Limb (tissue), 2 donors: Measurements from ENCODE around the gene SYVN1.
"Not testable (repeated sequence)": the region's sequence is repeated elsewhere in the genome, so short reads cannot be mapped to it uniquely, and the experiment has no call there.

ENCODE experiments used
- DNase-seq, 2 donors: peaks; one replicate each; pipeline ENCODE4 v3.0.0-alpha.2; 2016; ENCODE audit errors: extremely low spot score in 2 of 2

SYVN1 gene

DNA sequence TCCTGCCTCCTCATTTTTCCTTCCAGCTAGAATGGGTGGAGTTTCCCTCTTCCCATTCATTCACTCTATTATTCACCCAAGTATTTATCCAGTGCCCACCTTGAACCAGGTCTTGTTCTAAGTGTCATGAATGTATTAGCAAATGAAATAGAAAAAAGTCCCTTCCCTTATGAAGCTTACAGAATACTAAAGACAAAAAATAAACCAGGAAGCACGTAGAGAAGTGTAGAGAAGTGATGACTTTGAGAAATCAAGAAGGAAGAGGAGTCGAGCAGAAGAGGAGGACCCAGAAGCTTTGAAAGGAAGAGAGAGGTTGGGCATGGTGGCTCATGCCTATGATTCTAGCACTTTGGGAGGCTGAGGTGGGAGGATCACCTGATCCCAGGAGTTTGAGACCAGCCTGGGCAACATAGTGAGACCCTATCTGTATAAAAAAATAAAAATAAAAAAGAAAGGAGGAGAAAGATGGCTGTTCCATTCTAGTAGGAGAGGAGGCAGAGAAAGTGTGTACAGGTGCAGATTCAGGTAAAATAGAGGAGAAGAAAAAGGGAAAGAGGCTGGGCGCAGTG lies 17.1 kb upstream of the SYVN1 start:
- no peak for DNase-seq

DNA sequence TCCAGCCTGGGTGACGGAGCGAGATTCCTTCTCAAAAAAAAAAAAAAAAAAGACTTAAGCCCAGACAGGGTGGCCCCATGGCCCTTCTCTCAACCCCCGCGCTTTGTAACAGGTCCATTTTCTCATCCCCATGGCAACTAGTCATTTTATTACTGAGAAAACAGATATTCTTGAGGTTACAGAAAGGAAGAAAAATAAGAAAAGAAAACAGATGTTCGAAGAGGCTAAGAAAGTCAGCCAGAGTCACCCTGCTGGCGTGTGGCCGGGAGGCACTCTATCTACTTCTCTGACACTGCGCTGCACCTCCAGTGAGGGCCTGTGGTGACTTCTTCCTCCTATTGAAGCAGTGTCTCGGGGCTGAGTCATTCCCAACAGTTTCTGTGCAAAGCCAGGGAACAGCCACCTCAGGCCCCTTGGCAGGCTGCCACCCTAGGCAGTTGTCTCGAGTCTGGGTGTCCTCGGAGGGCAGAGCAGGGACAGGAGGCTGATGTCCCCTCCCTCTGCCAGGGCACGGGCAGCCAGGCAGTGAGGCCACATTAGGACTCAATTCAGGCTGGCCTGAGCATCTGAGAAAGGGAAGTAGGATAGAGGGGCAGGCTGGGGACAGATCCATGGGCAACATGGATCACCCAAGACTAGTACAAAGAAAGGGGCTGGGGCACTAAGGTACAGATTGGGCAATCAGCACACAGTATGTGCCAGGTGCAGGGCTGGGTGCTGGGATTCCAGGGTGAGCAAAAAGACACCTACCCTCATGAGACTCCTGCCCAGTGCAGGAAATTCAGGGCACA lies 16.4 kb upstream of the SYVN1 start:
- DNase-seq, result peak; percentile 57 to 66

DNA sequence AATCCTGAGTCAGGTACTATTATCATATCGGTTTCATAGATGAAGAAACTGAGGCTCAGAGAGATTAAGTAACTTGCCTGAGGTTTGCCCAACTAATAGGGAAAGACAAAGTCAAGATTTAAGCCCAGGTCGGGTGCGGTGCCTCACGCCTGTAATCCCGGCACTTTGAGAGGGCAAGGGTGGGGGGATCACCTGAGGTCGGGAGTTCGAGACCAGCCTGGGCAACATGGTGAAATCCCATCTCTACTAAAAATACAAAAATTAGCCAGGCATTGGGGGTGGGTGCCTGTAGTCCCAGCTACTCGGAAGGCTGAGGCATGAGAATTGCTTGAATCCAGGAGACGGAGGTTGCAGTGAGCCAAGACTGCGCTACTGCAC lies 15.8 kb upstream of the SYVN1 start:
- not testable (repeated sequence) for DNase-seq

DNA sequence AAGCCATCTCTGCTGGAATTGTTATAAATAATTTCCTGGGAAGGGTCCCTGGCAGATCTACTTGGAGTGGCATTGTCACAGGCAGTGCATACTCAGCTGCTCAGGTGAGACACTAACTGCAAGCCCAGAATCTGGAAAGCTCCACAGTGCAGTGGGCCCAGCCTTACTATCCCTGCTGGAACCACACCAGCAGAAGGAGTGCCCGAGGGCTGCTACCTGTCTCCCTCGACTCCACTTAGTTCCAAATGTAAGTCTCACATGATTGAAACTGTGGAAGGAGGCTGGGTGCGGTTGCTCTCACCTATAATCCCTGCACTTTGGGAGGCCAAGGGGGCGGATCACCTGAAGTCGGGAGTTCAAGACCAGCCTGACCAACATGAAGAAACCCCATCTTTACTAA lies 14.3 kb upstream of the SYVN1 start:
- DNase-seq, result no peak

DNA sequence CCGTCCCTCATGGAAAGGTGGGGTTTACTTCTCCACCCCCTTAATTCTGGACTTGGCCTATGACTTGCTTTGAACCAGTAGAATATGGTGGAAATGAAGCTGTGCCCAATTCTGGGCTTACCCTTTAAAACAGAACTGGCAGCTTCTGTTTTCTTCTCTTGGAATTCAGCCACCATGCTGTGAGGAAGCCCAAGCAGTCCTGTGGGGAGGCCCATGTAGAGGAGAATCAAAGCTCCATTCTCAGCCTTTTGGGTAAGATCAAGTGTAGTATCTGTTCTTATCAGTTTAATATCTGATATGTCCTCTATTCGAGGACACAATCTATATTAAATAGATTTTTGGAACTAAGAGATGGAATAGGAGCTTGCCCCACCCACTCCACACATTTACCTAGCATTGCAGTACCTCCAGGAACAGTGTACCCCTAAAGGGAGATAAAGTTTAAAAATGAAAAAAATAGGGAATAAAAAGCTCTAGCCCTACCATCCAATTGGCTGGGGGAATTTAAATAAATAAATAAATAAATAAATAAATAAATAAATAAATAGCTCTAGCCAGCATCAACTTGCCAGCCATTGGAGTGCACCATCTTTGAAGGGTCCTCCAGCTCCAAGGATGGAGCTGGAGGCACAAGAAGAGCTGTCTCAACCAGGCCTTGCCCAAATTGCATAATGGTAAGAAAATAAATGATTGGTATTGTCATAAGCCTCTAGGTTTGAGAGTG lies 13.2 kb upstream of the SYVN1 start:
- no peak for DNase-seq

DNA sequence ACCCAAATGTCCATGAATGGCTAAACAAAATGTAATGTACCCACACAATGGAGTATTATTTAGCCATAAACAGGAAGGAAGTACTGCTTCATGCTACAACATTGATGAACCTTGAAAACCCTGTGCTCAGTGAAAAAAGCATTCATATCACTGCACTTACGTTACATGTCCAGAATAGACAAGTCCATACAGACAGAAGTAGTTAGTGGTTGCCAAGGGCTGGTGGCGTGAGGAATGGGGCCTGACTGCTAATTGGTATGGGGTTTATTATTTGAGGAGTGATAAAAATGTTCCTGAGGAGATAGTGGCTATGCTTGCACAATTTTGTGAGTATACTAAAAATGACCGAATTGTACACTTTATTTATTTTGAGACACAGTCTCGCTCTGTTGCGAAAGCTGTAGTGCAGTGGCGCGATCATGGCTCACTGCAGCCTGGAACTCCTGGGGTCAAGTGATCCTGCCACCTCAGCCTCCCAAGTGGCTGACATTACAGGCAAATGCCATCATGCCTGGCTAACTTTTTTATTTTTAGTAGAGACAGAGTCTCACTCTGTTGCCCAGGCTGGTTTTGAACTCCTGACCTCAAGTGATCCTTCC lies 7.7 kb upstream of the SYVN1 start:
- no peak for DNase-seq

- DNase-seq, result no peak
Observed at GRCh38 chr11:65136515-65137096, 2.3 kb upstream of the SYVN1 start.

DNA sequence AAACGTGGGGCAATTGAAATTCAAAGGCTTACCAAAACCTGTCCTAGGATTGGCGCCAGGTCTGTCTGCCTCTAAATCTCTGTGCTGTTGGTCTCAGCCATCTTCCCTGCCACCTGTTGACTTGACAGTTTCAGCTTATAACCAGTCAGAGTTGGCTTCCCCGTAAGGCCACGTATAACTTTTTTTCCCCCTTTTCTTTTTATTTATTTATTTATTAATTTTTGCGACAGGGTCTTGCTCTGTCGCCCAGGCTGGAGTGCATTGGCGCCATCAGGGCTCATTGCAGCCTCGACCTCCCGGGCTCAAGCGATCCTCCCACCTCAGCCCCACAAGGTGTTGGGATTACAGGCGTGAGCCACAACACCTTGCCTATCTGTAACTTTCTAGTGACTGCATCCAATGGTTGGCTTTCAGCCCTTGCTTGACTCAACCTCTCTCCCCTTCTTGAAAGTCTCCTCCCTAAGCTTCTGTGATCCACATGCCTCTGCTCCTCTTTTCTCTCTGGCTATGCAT lies 1.4 kb upstream of the SYVN1 start:
- no peak for DNase-seq

- peak in 1 of 2 donors; percentile 89 for DNase-seq
Observed at GRCh38 chr11:65134952-65135632, 773 bp upstream of the SYVN1 start.

DNA sequence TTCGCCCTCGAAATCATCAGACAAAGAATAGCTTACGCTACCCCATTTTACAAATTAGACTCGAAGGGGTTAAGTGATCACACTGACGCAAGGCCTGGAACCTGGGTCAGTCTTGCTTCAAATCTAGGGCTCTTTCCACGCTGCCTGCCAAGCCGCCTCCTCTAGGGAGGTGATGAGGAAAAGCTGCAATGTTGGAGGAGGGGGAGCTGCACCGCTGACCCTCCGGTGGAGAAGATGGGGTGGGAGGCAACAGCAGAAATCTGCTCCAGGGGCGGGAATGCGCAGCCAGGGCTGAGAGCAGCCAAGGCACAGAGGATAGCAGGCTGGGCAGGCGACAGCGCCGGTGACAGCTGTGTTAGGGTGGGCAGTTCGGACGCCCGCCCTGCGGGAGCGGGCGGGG lies 595 bp downstream of the SYVN1 start:
- DNase-seq, result peak in 1 of 2 donors; percentile 63

- DNase-seq, result no peak
Observed at GRCh38 chr11:65132988-65133700, 1.2 kb downstream of the SYVN1 start.

- DNase-seq, result peak in 1 of 2 donors; percentile 14
Observed at GRCh38 chr11:65132238-65132987, 1.9 kb downstream of the SYVN1 start.

- DNase-seq, result peak in 1 of 2 donors; percentile 18
Observed at GRCh38 chr11:65131895-65132237, 2.5 kb downstream of the SYVN1 start.

- peak in 1 of 2 donors; percentile 19 for DNase-seq
Observed at GRCh38 chr11:65131417-65131776, 2.9 kb downstream of the SYVN1 start.

- peak in 1 of 2 donors; percentile 22 for DNase-seq
Observed at GRCh38 chr11:65130631-65131416, 3.5 kb downstream of the SYVN1 start.

GRCh38 chr11:65129649-65130441 lies 4.5 kb downstream of the SYVN1 start:
- DNase-seq, result peak in 1 of 2 donors; percentile 7

DNA sequence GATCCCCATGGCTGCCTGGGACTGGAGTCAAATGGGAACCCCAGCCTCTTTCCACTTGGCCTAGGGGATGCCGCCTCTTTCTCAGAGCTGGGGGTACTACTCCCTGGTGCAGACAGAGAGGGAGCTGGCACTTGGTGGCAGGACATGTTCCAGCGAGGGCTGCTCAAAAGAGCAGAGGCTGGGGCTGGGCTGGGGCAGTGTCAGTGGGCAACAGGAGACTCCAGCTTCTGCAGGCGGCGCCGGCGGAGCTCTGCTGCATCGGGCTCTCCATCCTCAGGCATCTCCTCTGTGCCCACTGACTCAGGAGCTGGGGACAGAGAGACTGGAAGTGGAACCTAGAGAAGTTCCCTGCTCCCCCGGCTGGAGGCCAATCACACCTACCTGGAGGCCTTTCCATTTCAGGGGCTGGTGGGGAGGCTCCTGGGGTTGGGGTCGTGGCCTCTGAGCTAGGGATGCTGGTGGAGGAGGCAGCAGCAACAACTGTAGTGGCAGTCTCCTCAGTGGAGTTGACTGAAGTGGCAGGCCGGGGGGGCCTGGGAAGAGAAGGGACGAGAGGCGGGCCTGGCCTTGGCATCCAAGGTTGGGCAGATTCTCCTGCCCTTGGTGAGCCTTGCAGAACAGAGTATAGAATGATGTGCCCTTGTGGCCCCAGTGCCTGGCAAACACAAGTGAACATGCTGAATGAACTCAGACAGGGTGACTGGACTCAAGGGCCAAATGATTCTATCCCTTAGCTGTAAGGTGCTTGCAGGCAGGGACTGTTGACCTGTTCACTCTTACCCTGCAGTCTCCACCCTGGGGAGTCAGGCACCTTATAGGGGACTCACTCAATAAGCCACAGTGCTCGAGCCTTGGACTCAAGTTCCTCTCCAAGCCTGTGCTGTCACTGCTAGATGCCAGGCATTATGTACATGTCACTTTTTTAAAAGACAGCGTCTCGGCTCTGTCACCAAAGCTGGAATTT lies 5.9 kb downstream of the SYVN1 start:
- DNase-seq, result no peak
